Measurements from ENCODE around the gene AMDHD1. TPM values are rescaled to one million over a fixed set of nuclear protein-coding genes. Genes with fewer than 3 reads are reported as not detected.

The AMDHD1 gene
- total RNA-seq, 4 donors from 2014 or later = 0.98 to 3.2 (median 1.3) TPM; not detected in 1

DNA sequence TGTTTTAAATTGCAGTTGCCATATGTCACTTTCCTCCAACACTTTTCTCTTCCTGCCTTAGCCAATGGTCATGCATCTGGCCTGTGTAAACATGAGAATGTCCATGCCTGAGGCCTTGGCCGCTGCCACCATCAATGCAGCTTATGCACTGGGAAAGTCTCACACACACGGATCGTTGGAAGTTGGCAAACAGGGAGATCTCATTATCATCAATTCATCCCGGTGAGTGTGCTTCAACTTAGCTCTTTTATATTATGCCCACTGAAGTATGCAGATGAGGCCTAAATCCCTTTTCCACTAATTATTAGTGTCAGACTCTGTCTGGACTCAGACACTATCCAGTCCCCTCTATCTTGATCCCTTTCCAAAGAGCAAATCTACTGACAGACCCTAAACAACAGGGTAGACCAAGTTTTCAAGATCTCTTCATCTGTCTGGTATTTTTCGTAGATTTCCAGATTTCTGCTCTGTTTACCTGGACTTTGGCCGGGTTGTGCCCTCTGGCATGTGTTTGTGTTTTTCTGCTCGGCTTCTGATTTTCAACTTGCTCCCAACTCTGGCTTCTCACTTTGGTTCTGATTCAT, 23.2 kb downstream of the AMDHD1 start:
- TF ChIP-seq, protein P1, sequence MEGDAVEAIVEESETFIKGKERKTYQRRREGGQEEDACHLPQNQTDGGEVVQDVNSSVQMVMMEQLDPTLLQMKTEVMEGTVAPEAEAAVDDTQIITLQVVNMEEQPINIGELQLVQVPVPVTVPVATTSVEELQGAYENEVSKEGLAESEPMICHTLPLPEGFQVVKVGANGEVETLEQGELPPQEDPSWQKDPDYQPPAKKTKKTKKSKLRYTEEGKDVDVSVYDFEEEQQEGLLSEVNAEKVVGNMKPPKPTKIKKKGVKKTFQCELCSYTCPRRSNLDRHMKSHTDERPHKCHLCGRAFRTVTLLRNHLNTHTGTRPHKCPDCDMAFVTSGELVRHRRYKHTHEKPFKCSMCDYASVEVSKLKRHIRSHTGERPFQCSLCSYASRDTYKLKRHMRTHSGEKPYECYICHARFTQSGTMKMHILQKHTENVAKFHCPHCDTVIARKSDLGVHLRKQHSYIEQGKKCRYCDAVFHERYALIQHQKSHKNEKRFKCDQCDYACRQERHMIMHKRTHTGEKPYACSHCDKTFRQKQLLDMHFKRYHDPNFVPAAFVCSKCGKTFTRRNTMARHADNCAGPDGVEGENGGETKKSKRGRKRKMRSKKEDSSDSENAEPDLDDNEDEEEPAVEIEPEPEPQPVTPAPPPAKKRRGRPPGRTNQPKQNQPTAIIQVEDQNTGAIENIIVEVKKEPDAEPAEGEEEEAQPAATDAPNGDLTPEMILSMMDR (IDR thresholded peaks at IDR 0.05; ENCODE audit: low read depth) = no peak

DNA sequence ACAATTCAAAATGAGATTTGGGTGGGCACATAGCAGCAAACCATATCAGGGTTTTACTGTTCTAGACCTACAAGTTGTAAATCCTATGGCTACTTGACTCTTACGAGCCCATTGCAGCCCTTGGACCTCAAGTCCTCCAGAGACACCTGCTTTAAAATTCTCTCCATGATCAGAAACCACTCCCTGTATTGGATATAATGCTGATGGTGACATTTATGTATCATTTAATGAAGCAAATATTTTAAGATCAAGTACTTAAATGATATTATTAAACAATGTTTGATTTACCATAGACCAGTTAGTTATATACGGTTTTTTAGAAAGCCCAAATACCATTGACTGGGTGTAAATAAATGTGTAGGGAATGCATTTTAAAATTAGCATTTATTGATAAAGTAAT, 24.2 kb downstream of the AMDHD1 start:
- TF ChIP-seq, protein P1 (IDR thresholded peaks at IDR 0.05; ENCODE audit: low read depth) = no peak

DNA sequence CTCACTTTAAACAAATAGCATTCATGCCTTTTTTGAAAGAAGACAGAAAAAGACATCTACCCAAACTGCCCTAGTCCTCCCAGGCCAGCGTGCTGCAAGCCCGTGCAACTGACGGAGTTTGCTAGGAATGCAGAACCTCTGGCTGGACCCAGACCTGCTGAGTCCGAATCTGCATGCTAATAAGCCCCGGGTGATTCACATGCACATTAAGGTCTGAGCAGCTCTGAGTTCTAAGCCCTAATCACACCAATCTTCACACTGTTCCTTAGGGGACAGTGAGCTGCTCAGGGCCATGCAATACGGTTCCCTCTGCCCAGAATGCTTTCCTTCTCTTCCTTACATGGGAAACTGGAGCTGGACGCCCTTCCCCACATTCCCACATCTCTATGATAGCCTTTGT, 27.8 kb downstream of the AMDHD1 start:
- TF ChIP-seq, protein P1 (IDR thresholded peaks at IDR 0.05; ENCODE audit: low read depth) = no peak

DNA sequence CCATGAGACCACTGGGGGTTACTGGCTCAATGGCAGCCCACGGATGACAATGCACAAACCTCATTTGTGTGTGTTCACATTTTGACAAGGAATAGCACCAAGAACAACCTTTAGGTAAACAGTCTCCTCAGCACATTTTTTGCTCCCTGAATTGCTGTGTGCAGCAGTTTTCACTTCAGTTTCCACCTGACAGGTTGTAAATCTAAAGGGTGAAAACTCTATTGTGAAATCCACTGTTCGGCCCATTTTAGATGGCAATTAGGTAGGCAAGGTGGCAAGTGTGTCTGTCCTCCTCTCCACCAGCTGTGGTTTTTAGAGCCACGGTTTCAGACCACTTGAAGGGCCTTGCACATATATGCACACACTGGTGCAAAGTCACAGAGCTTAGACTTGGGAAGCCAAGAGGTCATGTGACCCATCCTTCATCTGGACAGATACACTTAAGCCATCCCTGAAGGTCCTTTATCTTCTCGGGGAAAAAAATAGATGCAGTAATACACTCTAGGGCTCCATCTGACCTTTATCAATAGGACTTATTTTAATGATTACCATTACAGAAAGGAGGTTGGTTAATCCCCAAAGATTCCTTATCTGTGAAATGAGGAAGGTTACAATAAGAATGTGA, 29.8 kb downstream of the AMDHD1 start:
- TF ChIP-seq, protein P1 (IDR thresholded peaks at IDR 0.05; ENCODE audit: low read depth) = no peak

DNA sequence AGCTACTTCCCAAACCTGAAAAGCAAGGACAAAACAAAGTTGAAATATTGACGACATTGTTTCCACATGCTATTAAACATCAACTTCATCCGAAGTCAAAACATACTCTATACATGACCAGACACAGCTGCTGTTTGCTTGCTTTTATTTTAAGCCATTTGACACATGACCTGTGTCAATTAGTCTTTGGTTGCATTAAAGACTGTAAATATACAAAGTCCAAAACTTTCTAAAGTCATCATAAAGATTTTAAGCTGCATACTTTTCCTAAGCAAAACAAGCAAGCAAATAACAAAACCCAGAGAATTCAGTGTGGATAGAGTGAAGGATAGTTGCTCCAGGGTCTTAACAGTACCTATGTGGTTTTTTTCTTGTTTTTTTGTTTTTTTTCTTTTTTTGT, 31.2 kb downstream of the AMDHD1 start:
- TF ChIP-seq, protein P1 (IDR thresholded peaks at IDR 0.05; ENCODE audit: low read depth) = no peak

DNA sequence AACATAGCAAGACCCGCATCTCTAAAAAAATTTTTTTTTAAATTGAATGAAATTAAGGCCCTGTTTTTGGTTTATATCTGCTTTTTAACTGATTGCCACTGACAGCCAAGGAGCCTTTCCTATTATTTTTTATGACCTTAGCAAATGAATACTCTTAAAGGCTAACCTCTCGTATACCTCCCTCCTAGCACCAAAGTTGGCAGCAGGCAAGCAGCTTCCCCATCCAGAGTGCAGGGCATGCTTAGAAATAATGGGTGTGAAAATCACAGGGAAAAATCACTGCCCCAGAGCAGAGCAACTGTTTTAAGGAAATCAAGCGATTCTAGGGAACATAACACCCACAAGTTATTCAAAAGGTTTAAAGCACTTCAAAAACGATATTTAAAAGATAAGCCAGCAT, 32.4 kb downstream of the AMDHD1 start:
- TF ChIP-seq, protein P1 (IDR thresholded peaks at IDR 0.05; ENCODE audit: low read depth) = no peak

DNA sequence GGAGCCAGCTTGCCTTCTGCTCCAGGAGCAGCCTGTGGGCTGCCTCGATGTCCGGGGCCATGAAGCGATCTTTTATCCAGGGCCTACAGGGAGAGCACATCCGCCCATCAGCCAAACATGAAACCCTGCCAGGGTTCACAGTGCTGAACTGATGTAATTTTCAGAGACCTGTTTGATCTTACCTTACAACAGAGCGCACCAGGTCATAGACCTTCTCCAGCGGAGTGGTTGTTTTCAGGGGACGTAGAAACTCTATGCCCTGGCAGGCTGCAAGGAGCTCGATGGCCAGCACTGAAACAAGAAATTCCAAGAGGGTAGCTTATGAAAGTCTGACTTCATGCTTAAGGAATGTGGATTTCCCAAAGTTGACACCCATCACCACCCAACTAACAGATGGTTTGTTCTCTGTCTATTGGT, 33.3 kb downstream of the AMDHD1 start:
- TF ChIP-seq, protein P1 (IDR thresholded peaks at IDR 0.05; ENCODE audit: low read depth) = no peak

Data from subcutaneous adipose tissue (tissue), 4 donors.